ENCODE data around the gene PIK3R4.
A peak's percentile ranks its signal among the peaks of the same experiment; 100 is the strongest.

PIK3R4 gene

GRCh38 chr3:130746246-130747039 lies at the start of gene PIK3R4:
Gene PIK3R4, minus strand, starts transcription at chr3:130746829. Its CDS starts 1,611 bp downstream, at chr3:130745218.
- peak; percentile 98 for DNase-seq (ENCODE audit: low read depth)

GRCh38 chr3:130795396-130795795 lies 48.8 kb upstream of the PIK3R4 start:
- DNase-seq (ENCODE audit: low read depth), result no peak

GRCh38 chr3:130792246-130792645 lies 45.6 kb upstream of the PIK3R4 start:
- DNase-seq (ENCODE audit: low read depth), result no peak

- no peak for DNase-seq (ENCODE audit: low read depth)
Observed at GRCh38 chr3:130789782-130790322, 43.2 kb upstream of the PIK3R4 start.

- peak; percentile 5 for DNase-seq (ENCODE audit: low read depth)
Observed at GRCh38 chr3:130787422-130788068, 40.9 kb upstream of the PIK3R4 start.

GRCh38 chr3:130786306-130786705 lies 39.7 kb upstream of the PIK3R4 start:
- DNase-seq (ENCODE audit: low read depth), result no peak

GRCh38 chr3:130783629-130784028 lies 37.0 kb upstream of the PIK3R4 start:
- DNase-seq (ENCODE audit: low read depth), result no peak

- DNase-seq (ENCODE audit: low read depth), result no peak
Observed at GRCh38 chr3:130779486-130779885, 32.9 kb upstream of the PIK3R4 start.

- DNase-seq (ENCODE audit: low read depth), result no peak
Observed at GRCh38 chr3:130779031-130779430, 32.4 kb upstream of the PIK3R4 start.

- DNase-seq (ENCODE audit: low read depth), result no peak
Observed at GRCh38 chr3:130773366-130773765, 26.7 kb upstream of the PIK3R4 start.

GRCh38 chr3:130772129-130772528 lies 25.5 kb upstream of the PIK3R4 start:
- DNase-seq (ENCODE audit: low read depth), result no peak

- DNase-seq (ENCODE audit: low read depth), result no peak
Observed at GRCh38 chr3:130770644-130771043, 24.0 kb upstream of the PIK3R4 start.

- no peak for DNase-seq (ENCODE audit: low read depth)
Observed at GRCh38 chr3:130761730-130762311, 15.2 kb upstream of the PIK3R4 start.

- DNase-seq (ENCODE audit: low read depth), result no peak
Observed at GRCh38 chr3:130760922-130761321, 14.3 kb upstream of the PIK3R4 start.

- peak; percentile 57 for DNase-seq (ENCODE audit: low read depth)
Observed at GRCh38 chr3:130759692-130760338, 13.2 kb upstream of the PIK3R4 start.

GRCh38 chr3:130758624-130759369 lies 12.2 kb upstream of the PIK3R4 start:
- DNase-seq (ENCODE audit: low read depth), result no peak

GRCh38 chr3:130757611-130758150 lies 11.1 kb upstream of the PIK3R4 start:
- DNase-seq (ENCODE audit: low read depth), result no peak

- DNase-seq (ENCODE audit: low read depth), result no peak
Observed at GRCh38 chr3:130755666-130756065, 9.0 kb upstream of the PIK3R4 start.

GRCh38 chr3:130748981-130749380 lies 2.4 kb upstream of the PIK3R4 start:
- DNase-seq (ENCODE audit: low read depth), result peak; percentile 15

- no peak for DNase-seq (ENCODE audit: low read depth)
Observed at GRCh38 chr3:130748467-130748861, 1.8 kb upstream of the PIK3R4 start.

GRCh38 chr3:130743354-130743753 lies 3.3 kb downstream of the PIK3R4 start:
- DNase-seq (ENCODE audit: low read depth), result no peak
